ENCODE results near the gene DHRSX.

Gene DHRSX

DNA sequence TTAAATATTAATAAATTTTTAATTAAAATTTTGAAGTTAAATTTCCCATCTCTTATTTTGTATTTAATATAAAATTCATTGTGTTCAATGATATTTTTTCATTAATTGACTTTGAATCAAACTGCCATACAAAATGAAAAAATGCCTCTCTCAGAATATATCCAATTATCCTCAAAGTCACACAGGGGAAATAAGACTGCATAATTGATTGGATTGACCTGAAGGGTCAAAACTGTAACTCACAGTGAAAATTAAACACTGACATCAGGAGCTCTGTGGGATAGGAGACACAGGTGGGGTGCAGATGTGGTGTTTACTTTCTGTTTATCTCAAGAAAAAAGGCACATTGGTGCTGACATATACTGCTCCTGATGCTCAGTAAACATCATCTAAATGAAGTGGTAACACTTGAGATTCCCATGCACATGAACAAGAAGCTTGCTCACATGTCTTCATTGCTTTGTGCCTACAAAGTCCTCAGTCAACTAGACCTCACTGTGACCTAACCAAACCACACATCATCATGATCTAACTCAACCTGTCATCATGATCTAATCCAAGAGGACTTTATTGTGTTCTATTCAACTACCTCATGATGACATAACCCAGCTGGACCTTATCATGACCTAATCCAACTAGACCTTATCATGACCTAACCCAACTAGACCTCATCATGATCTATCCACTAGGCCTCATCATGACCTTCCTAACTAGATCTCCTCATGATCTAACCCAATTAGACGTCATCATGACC is 83.7 kb downstream of the DHRSX start:
- CTCF ChIA-PET, result no interaction called here
- Histone ChIP-seq H3K4me3 (ENCODE audit: low read depth, low read length) (no peak overlapping the region), H3K36me3 (ENCODE audit: control insufficient read depth in 2 of 2, insufficient read depth in 1 of 2, low read length in 2 of 2) (no peaks in the 10 kb centered on the region; a peak in 1 of 3 replicates), H3K27ac (ENCODE audit: extremely low read depth, low read depth, low read length) (peak overlapping the region; percentile 43; the same call in 1 of the 2 replicates), H3K9me3 (ENCODE audit: control insufficient read depth, insufficient read depth, low read depth, low read length) (no peaks in the 10 kb centered on the region), H3K4me1 (ENCODE audit: control insufficient read depth, insufficient read depth, low read length) (no peaks in the 10 kb centered on the region)
- POLR2A ChIA-PET, result no interaction called here
- TF ChIP-seq ZNF792 (tag by site-specific recombination; IDR thresholded peaks at IDR 0.05) (no peak), ZBTB26 (tag by site-specific recombination; optimal IDR thresholded peaks at IDR 0.05) (no peak), ZNF324 (tag by site-specific recombination; IDR thresholded peaks at IDR 0.05) (peak; percentile 89), ZNF133 (tag by site-specific recombination; IDR thresholded peaks at IDR 0.05) (no peak), ZNF394 (tag by site-specific recombination; IDR thresholded peaks at IDR 0.05; ENCODE audit: borderline replicate concordance) (peak; percentile 69; the same call in 1 of the 2 replicates), ZNF521 (tag by site-specific recombination; IDR thresholded peaks at IDR 0.05) (no peak), TCF7L2 (IDR thresholded peaks at IDR 0.05; ENCODE audit: borderline replicate concordance, low read depth, low read length) (no peak), ZNF629 (tag by site-specific recombination; IDR thresholded peaks at IDR 0.05) (peak; percentile 98), ZNF23 (tag by site-specific recombination; IDR thresholded peaks at IDR 0.05; ENCODE audit: borderline replicate concordance) (peak; percentile 37; the same call in 1 of the 2 replicates), MYNN (tag by site-specific recombination; IDR thresholded peaks at IDR 0.05; ENCODE audit: borderline replicate concordance) (peak; percentile 34; the same call in 1 of the 2 replicates), ZNF548 (tag by site-specific recombination; IDR thresholded peaks at IDR 0.05) (no peak), BCL11A (tag by site-specific recombination; IDR thresholded peaks at IDR 0.05; ENCODE audit: low read depth) (no peak), ZNF214 (tag by site-specific recombination; IDR thresholded peaks at IDR 0.05; ENCODE audit: borderline replicate concordance) (no peak), YY2 (tag by site-specific recombination; IDR thresholded peaks at IDR 0.05) (no peak), ZNF76 (tag by site-specific recombination; IDR thresholded peaks at IDR 0.05; ENCODE audit: borderline replicate concordance, low read depth) (no peak), ZNF335 (tag by site-specific recombination; conservative IDR thresholded peaks at IDR 0.05) (no peak), GLI4 (tag by site-specific recombination; IDR thresholded peaks at IDR 0.05) (no peak), ZNF677 (tag by site-specific recombination; IDR thresholded peaks at IDR 0.05) (no peak), ATF2 (tag by site-specific recombination; IDR thresholded peaks at IDR 0.05; ENCODE audit: low read depth) (peak; percentile 98), ZNF704 (tag by site-specific recombination; IDR thresholded peaks at IDR 0.05) (no peak), ZNF266 (tag by site-specific recombination; IDR thresholded peaks at IDR 0.05; ENCODE audit: low read depth) (no peak), SALL2 (tag by site-specific recombination; IDR thresholded peaks at IDR 0.05; ENCODE audit: borderline replicate concordance) (no peak), ZNF302 (tag by site-specific recombination; IDR thresholded peaks at IDR 0.05; ENCODE audit: low read depth) (no peak), ZNF670 (tag by site-specific recombination; IDR thresholded peaks at IDR 0.05; ENCODE audit: low read depth) (no peak), SP2 (tag by site-specific recombination; IDR thresholded peaks at IDR 0.05) (no peak; the same call in 1 of the 2 replicates), ZFP41 (tag by site-specific recombination; IDR thresholded peaks at IDR 0.05; ENCODE audit: borderline replicate concordance) (no peak)
- TF ChIP-seq, protein P1, sequence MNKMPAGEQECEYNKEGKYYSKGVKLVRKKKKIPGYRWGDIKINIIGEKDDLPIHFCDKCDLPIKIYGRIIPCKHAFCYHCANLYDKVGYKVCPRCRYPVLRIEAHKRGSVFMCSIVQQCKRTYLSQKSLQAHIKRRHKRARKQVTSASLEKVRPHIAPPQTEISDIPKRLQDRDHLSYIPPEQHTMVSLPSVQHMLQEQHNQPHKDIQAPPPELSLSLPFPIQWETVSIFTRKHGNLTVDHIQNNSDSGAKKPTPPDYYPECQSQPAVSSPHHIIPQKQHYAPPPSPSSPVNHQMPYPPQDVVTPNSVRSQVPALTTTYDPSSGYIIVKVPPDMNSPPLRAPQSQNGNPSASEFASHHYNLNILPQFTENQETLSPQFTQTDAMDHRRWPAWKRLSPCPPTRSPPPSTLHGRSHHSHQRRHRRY (tag by site-specific recombination; IDR thresholded peaks at IDR 0.05), result no peak
- TF ChIP-seq, protein P2, sequence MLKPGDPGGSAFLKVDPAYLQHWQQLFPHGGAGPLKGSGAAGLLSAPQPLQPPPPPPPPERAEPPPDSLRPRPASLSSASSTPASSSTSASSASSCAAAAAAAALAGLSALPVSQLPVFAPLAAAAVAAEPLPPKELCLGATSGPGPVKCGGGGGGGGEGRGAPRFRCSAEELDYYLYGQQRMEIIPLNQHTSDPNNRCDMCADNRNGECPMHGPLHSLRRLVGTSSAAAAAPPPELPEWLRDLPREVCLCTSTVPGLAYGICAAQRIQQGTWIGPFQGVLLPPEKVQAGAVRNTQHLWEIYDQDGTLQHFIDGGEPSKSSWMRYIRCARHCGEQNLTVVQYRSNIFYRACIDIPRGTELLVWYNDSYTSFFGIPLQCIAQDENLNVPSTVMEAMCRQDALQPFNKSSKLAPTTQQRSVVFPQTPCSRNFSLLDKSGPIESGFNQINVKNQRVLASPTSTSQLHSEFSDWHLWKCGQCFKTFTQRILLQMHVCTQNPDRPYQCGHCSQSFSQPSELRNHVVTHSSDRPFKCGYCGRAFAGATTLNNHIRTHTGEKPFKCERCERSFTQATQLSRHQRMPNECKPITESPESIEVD (tag by site-specific recombination; IDR thresholded peaks at IDR 0.05), result no peak
- TF ChIP-seq, protein P3, sequence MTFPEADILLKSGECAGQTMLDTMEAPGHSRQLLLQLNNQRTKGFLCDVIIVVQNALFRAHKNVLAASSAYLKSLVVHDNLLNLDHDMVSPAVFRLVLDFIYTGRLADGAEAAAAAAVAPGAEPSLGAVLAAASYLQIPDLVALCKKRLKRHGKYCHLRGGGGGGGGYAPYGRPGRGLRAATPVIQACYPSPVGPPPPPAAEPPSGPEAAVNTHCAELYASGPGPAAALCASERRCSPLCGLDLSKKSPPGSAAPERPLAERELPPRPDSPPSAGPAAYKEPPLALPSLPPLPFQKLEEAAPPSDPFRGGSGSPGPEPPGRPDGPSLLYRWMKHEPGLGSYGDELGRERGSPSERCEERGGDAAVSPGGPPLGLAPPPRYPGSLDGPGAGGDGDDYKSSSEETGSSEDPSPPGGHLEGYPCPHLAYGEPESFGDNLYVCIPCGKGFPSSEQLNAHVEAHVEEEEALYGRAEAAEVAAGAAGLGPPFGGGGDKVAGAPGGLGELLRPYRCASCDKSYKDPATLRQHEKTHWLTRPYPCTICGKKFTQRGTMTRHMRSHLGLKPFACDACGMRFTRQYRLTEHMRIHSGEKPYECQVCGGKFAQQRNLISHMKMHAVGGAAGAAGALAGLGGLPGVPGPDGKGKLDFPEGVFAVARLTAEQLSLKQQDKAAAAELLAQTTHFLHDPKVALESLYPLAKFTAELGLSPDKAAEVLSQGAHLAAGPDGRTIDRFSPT (tag by site-specific recombination; IDR thresholded peaks at IDR 0.05), result peak; percentile 95

All from HEK293 (cell line).